Activated T-cell treated with anti-CD3 and anti-CD28 coated beads, Interleukin-2, amount 50 U/mL, for 72 hours (primary cell): Measurements from ENCODE around the gene HTT. TPM values are rescaled to one million over a fixed set of nuclear protein-coding genes. Genes with fewer than 3 reads are reported as not detected.
"Not testable (repeated sequence)": the region's sequence is repeated elsewhere in the genome, so short reads cannot be mapped to it uniquely, and the experiment has no call there.

Experiments used
- ATAC-seq, 2 donors: fragments of 150-1000 bp; cut with Tn5 transposase; replicated peaks in 1 of 2; 2 replicates each; pipeline ENCODE4 v1.10.0; 2021; ENCODE audit warnings: moderate library complexity in 2 of 2, mild to moderate bottlenecking in 1 of 2
- DNase-seq, 2 donors: peaks; one replicate each; pipeline ENCODE4 v3.0.0; 2021 to 2022; ENCODE audit warnings: mixed read lengths in 1 of 2
- H3K27ac Mint-ChIP-seq: one replicate; pipeline ENCODE4 v1.8.0; 2022; ENCODE audit warnings: mild to moderate bottlenecking, moderate library complexity, mixed read lengths
- H3K27me3 Mint-ChIP-seq: one replicate; pipeline ENCODE4 v1.8.0; 2022; ENCODE audit warnings: low read depth, mixed read lengths
- H3K36me3 Mint-ChIP-seq, 2 donors: one replicate each; pipeline ENCODE4 v1.8.0; 2022; ENCODE audit warnings: mixed read lengths in 2 of 2, mild to moderate bottlenecking in 1 of 2; ENCODE audit not compliant: insufficient read depth in 2 of 2
- H3K4me1 Mint-ChIP-seq: one replicate; pipeline ENCODE4 v1.8.0; 2022; ENCODE audit warnings: low read depth, mixed read lengths
- H3K4me3 Mint-ChIP-seq, 2 donors: one replicate each; pipeline ENCODE4 v1.8.0; 2022; ENCODE audit warnings: mild to moderate bottlenecking in 2 of 2, mixed read lengths in 2 of 2, moderate library complexity in 2 of 2
- H3K9me3 Mint-ChIP-seq, 2 donors: one replicate each; pipeline ENCODE4 v1.8.0; 2022; ENCODE audit warnings: mixed read lengths in 2 of 2
- total RNA-seq, 2 donors: library from RNA; stranded (reverse); gene quantifications; one replicate each; pipeline ENCODE4 v1.2.3, GENCODE V29; 2022

Gene HTT
- total RNA-seq, 2 donors from 2014 or later, result 88.0 to 97.9 TPM

GRCh38 chr4:3077796-3078195 lies 3.3 kb downstream of the HTT start:
- Mint-ChIP-seq H3K9me3 (no peaks in the 10 kb centered on the region), H3K27ac (peak overlapping the region; percentile 84), H3K4me1 (peaks cover 68% of the 10 kb centered on the region), H3K4me3 (peak overlapping the region; percentile 65 to 81), H3K27me3 (no peaks in the 10 kb centered on the region), H3K36me3 (peaks cover 1 to 9% of the 10 kb centered on the region in 2 donors)
- ATAC-seq, result no peak
- peak; percentile 34 to 54 for DNase-seq

- DNase-seq (no peak), ATAC-seq (no peak)
- peaks cover 85% of the 10 kb centered on the region for H3K4me1 Mint-ChIP-seq
- H3K27me3 Mint-ChIP-seq, result no peaks in the 10 kb centered on the region
- no peak overlapping the region for H3K27ac Mint-ChIP-seq
- H3K36me3 Mint-ChIP-seq, result peaks cover 4 to 15% of the 10 kb centered on the region in 2 donors
- H3K4me3 Mint-ChIP-seq, result peak overlapping the region; percentile 12 to 21
- H3K9me3 Mint-ChIP-seq, result peaks cover 2% of the 10 kb centered on the region in 2 donors
Observed at GRCh38 chr4:3079694-3080123, 5.2 kb downstream of the HTT start.

DNA sequence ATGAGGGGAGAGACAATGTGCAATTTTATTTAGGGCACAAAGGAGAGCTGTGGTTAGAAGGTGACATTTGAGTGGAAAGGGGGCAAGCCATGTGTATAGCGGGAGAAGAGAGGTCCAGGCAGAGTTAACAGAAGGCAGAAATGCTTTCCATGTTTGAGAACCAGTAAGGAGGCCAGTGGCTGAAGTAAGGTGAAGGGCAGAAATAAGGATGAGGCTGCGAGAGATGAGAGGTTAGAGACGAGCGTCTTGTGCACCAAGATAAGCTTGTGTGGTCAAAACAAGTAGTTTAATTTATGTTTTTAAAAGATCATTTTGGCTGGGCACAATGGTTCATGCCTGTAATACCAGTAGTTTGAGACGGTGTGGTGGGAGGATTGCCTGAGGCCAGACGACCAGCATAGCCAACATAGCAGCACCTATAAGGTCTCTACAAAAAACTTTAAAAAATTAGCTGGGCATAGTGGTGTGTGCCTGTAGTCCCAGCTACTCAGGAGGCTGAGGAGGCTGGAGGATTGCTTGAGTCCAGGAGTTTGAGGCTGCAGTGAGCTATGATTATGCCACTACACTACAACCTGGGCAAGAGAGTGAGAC lies 8.5 kb downstream of the HTT start:
- peak overlapping the region; percentile 3 for H3K27ac Mint-ChIP-seq
- H3K9me3 Mint-ChIP-seq, result peaks cover 2% of the 10 kb centered on the region in 2 donors
- ATAC-seq, result no peak
- H3K27me3 Mint-ChIP-seq, result no peaks in the 10 kb centered on the region
- peaks cover 86% of the 10 kb centered on the region for H3K4me1 Mint-ChIP-seq
- DNase-seq, result no peak
- H3K4me3 Mint-ChIP-seq, result peak overlapping the region; percentile 2 to 6
- H3K36me3 Mint-ChIP-seq, result peaks cover 8 to 20% of the 10 kb centered on the region in 2 donors

- ATAC-seq (no peak), DNase-seq (no peak)
- H3K9me3 Mint-ChIP-seq, result peaks cover 2% of the 10 kb centered on the region in 2 donors
- peaks cover 9 to 25% of the 10 kb centered on the region in 2 donors for H3K36me3 Mint-ChIP-seq
- no peaks in the 10 kb centered on the region for H3K27me3 Mint-ChIP-seq
- H3K27ac Mint-ChIP-seq, result peak overlapping the region; percentile 48
- peak overlapping the region; percentile 54 to 59 for H3K4me3 Mint-ChIP-seq
- peaks cover 81% of the 10 kb centered on the region for H3K4me1 Mint-ChIP-seq
Observed at GRCh38 chr4:3083732-3084131, 9.3 kb downstream of the HTT start.

GRCh38 chr4:3085948-3086670 lies 11.6 kb downstream of the HTT start:
- Mint-ChIP-seq H3K27ac (peak overlapping the region; percentile 92), H3K36me3 (peaks cover 9 to 24% of the 10 kb centered on the region in 2 donors), H3K9me3 (peaks cover 2% of the 10 kb centered on the region in 2 donors), H3K27me3 (no peaks in the 10 kb centered on the region), H3K4me1 (peaks cover 65% of the 10 kb centered on the region), H3K4me3 (peak overlapping the region; percentile 61 to 64)
- no peak for DNase-seq
- peak; percentile 61 to 62 for ATAC-seq

DNA sequence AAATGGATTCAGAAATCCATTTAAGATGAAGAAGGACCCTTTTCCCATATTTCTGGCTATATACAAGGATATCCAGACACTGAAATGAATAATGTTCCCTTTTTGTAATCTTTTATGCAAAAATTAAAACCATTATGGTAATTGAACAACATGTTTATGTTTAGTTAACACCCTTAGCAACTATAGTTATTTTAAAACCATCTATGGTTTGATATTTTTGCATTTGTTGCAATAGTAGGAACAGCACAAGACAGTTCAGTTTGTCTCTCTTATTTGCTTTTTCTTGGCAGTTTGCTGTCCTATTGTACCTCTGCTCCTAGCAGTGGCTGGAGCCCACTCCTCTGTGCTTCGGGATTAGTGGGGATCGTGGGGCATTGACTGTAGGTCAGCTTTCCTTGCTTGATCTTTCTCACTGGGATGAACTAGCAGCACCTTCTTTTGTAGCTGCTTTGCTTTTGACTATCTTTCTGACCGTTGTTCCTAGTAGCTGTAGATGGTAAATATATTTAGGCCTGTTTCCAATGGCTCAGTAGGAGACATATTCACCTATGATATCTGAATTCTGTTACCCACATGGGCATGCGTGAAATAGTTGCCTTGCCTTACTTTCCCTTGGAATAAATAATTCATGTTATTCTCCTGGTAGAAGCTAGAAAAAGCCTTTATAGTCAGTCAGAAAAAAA lies 12.8 kb downstream of the HTT start:
- DNase-seq (no peak), ATAC-seq (no peak)
- Mint-ChIP-seq H3K9me3 (peaks cover 2% of the 10 kb centered on the region in 2 donors), H3K27me3 (no peaks in the 10 kb centered on the region), H3K36me3 (peaks cover 9 to 24% of the 10 kb centered on the region in 2 donors), H3K4me1 (peaks cover 62% of the 10 kb centered on the region), H3K4me3 (peak overlapping the region in 1 of 2 donors; percentile 34), H3K27ac (peak overlapping the region; percentile 58)

DNA sequence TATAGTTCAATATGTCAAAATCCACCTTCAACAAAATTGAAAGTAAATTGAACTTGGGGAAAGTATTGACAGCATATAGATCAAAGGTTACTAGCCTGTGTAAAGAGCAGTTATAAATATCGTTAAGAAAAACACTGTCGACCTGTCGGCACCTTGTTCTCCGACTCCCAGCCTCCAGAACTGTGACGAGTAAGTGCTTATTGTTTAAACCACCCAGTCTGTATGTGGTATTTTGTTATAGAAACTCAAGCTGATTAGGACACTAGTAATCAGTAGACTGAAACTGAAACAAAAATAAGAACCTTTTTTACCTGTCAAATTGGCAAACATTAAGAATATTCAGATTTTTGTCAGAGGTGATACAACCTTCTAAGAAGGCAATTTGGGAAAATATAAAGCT lies 17.0 kb downstream of the HTT start:
- ATAC-seq, result peak in 1 of 2 donors; percentile 35
- Mint-ChIP-seq H3K36me3 (peaks cover 10 to 26% of the 10 kb centered on the region in 2 donors), H3K4me1 (peaks cover 23% of the 10 kb centered on the region), H3K27me3 (no peaks in the 10 kb centered on the region), H3K4me3 (no peak overlapping the region), H3K27ac (no peak overlapping the region), H3K9me3 (no peaks in the 10 kb centered on the region)
- DNase-seq, result no peak

DNA sequence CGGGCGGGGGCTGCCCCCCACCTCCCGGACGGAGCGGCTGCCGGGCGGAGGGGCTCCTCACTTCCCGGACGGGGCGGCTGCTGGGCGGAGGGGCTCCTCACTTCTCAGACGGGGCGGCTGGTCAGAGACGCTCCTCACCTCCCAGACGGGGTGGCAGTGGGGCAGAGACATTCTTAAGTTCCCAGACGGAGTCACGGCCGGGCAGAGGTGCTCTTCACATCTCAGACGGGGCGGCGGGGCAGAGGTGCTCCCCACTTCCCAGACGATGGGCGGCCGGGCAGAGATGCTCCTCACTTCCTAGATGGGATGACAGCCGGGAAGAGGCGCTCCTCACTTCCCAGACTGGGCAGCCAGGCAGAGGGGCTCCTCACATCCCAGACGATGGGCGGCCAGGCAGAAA lies 20.2 kb downstream of the HTT start:
- not testable (repeated sequence) for H3K4me3 Mint-ChIP-seq, DNase-seq, H3K9me3 Mint-ChIP-seq, H3K27me3 Mint-ChIP-seq, ATAC-seq, H3K27ac Mint-ChIP-seq, H3K4me1 Mint-ChIP-seq
- peaks cover 7 to 19% of the 10 kb centered on the region in 2 donors for H3K36me3 Mint-ChIP-seq

DNA sequence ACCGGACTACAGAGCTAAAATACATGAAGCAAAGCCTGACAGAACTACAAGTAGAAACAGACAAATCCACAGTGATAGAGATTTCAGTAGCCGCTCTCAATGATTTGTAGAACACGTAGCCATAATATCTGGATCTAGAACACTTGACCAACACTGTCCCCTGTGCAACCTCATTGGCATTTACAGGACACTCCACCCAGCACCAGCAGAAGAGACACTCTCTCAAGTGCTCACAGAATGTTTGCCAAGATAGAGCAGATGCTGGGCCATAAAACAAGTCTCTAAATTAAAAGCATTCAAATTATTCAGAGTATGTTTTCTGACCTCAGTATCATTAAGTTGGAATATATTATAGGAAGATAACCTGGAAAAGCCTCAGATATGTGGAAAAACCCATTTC lies 21.7 kb downstream of the HTT start:
- ATAC-seq (no peak), DNase-seq (no peak)
- Mint-ChIP-seq H3K36me3 (peaks cover 8 to 19% of the 10 kb centered on the region in 2 donors), H3K9me3 (no peaks in the 10 kb centered on the region), H3K27me3 (no peaks in the 10 kb centered on the region), H3K4me1 (peaks cover 4% of the 10 kb centered on the region), H3K4me3 (no peak overlapping the region), H3K27ac (peak overlapping the region; percentile 34)

DNA sequence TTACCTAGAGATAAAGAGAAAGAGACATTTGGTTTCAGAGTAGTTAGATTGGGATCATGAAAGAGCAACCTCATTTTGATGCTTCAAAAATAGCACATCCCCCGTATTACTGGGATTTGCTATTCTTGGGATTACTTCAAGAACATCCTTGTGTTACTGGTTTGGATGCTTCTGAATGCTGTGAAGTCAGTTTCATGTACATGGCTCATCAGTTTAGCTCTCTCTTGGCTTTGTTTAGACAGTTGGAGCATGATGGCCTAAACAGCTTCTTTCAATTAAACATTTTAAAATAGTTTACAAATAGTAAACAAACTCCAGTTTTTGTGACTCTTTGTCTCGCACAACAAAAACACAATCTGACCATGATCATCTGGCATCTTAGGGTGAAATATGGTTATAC lies 23.9 kb downstream of the HTT start:
- H3K4me1 Mint-ChIP-seq, result no peaks in the 10 kb centered on the region
- no peak overlapping the region for H3K4me3 Mint-ChIP-seq
- H3K27me3 Mint-ChIP-seq, result no peaks in the 10 kb centered on the region
- DNase-seq, result no peak
- no peak for ATAC-seq
- peaks cover 5 to 15% of the 10 kb centered on the region in 2 donors for H3K36me3 Mint-ChIP-seq
- peak overlapping the region; percentile 25 for H3K27ac Mint-ChIP-seq
- H3K9me3 Mint-ChIP-seq, result no peaks in the 10 kb centered on the region

DNA sequence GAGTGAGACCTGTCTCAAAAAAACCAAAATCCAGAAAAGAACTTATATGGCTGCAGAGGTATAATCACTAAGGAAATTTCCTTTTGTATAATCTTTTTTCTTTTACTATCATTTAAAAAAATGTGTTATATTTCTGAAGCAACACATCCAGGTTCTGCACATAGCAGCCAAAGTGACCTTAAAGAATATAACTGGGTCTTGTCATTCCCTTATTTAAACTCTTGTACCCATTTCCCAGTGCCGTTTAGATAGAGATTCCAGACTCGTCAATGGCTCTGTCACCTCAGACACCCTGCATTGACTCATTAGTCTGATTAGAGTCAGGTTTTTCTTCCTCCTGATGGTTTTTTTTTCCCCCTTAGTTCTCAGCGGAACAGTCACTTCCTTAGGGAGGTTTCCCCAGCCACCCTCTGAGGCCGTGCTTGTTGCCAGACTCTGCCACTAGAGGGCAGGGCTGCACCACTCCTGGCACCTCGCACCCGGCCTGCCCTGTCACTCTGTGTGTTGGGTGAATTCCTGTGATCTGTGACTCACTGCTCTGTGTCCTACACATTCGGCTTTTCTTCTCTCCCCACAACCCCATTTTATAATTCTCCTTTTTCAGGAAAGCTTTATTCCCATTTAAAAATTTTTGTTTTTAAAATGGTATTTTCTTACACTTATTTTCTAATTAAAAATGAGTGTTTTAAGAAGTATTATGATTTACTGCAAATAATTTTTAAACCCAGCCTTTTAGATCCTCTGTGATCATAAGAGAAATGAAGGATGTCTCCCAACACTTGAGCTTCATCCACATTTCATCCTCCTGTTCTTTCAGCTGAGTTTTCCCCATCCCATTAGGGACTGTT lies 32.1 kb downstream of the HTT start:
- ATAC-seq (peak; percentile 100), DNase-seq (peak; percentile 88 to 93)
- Mint-ChIP-seq H3K36me3 (peaks cover 2 to 32% of the 10 kb centered on the region in 2 donors), H3K4me1 (peaks cover 11% of the 10 kb centered on the region), H3K9me3 (no peaks in the 10 kb centered on the region), H3K27ac (peak overlapping the region; percentile 32), H3K27me3 (no peaks in the 10 kb centered on the region), H3K4me3 (no peak overlapping the region)

DNA sequence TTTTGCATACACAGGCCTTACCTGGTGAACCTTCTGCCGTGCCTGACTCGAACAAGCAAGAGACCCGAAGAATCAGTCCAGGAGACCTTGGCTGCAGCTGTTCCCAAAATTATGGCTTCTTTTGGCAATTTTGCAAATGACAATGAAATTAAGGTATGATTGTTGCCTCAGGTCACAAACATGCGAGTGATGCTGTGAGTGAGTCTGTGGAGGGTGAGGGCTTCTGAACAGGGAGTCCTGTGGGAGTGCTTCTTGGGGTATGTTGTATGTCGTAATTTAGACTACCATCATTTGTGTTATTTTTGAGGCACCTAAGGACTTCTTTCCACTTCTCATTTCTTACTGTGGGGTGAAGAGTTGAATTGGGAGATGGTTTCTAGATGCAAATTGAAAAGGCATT lies 32.8 kb downstream of the HTT start:
- Mint-ChIP-seq H3K4me1 (peaks cover 11% of the 10 kb centered on the region), H3K27ac (peak overlapping the region; percentile 32), H3K4me3 (no peak overlapping the region), H3K9me3 (no peaks in the 10 kb centered on the region), H3K36me3 (peaks cover 2 to 31% of the 10 kb centered on the region in 2 donors), H3K27me3 (no peaks in the 10 kb centered on the region)
- DNase-seq (no peak), ATAC-seq (no peak)
